GM12872 (cell line): ENCODE results near the gene CFAP210.

Experiments used
- CTCF ChIP-seq: IDR thresholded peaks from 3 replicates; pipeline ENCODE4 v1.5.1; 2011; ENCODE audit warnings: low read depth, mild to moderate bottlenecking, low read length, moderate library complexity; ENCODE audit not compliant: insufficient read depth

Gene CFAP210

GRCh38 chr2:169637620-169638019, 56.6 kb downstream of the CFAP210 start:
- TF ChIP-seq CTCF, result no peak

- no peak for TF ChIP-seq CTCF
These were observed 57.6 kb downstream of the CFAP210 start for GRCh38 chr2:169636440-169637097.

GRCh38 chr2:169625781-169626180, 68.4 kb downstream of the CFAP210 start:
- TF ChIP-seq CTCF, result no peak

GRCh38 chr2:169623235-169623634, 71.0 kb downstream of the CFAP210 start:
- TF ChIP-seq CTCF, result no peak

- TF ChIP-seq CTCF, result no peak
These were observed 73.7 kb downstream of the CFAP210 start for GRCh38 chr2:169620509-169620908.

- TF ChIP-seq CTCF, result no peak
These were observed 74.3 kb downstream of the CFAP210 start for GRCh38 chr2:169619946-169620345.

- TF ChIP-seq CTCF, result no peak
These were observed 80.3 kb downstream of the CFAP210 start for GRCh38 chr2:169613876-169614275.
